CD4-positive, alpha-beta T cell (primary cell): ENCODE measurements around the gene MFAP3. TPM values are rescaled to one million over a fixed set of nuclear protein-coding genes. Genes with fewer than 3 reads are reported as not detected.

Source experiments
- ATAC-seq: fragments of 200-7000 bp; cut with Tn5 transposase; one replicate; pipeline ENCODE4 v1.10.0; 2022; ENCODE audit warnings: mild to moderate bottlenecking; ENCODE audit not compliant: poor library complexity
- CTCF ChIA-PET: fragments of 350-600 bp; sonication (Branson Sonifier 250); formaldehyde crosslinking; loops from one replicate; lab custom pipeline; 2021; ENCODE audit warnings: antibody characterized with exemption, inconsistent platforms; lab: Charles Lee
- POLR2A ChIA-PET: fragments of 350-600 bp; sonication (Branson Sonifier 250); formaldehyde crosslinking; loops from one replicate; lab custom pipeline; 2021; ENCODE audit warnings: antibody characterized with exemption, inconsistent platforms; lab: Charles Lee
- DNase-seq, 14 experiments: peaks; one replicate each; pipeline ENCODE4 v3.0.0-alpha.2; 2013 to 2020; ENCODE audit warnings: mixed read lengths in 2 of 14
- H3K27ac ChIP-seq, 2 donors: one replicate each; pipeline versions ENCODE4 v1.5.1 to v1.7.0; 2013; ENCODE audit warnings: low read length in 2 of 2, low read depth in 1 of 2, mild to moderate bottlenecking in 1 of 2
- H3K27me3 ChIP-seq, 2 experiments: 1 replicate in 1 of 2; 2 replicates in 1 of 2; pipeline versions ENCODE4 v1.6.1 to v1.7.0; 2013; ENCODE audit warnings: low read length in 2 of 2, control low read depth in 1 of 2, mild to moderate bottlenecking in 1 of 2, moderate library complexity in 1 of 2; ENCODE audit not compliant: insufficient read depth in 2 of 2, control insufficient read depth in 1 of 2
- H3K36me3 ChIP-seq: one replicate; pipeline ENCODE4 v1.6.1; 2013; ENCODE audit warnings: low read length, control low read depth; ENCODE audit not compliant: insufficient read depth
- H3K4me1 ChIP-seq: one replicate; pipeline ENCODE4 v1.6.1; 2013; ENCODE audit warnings: low read length, control low read depth; ENCODE audit not compliant: insufficient read depth
- H3K4me3 ChIP-seq: one replicate; pipeline ENCODE4 v1.5.1; 2013; ENCODE audit warnings: mild to moderate bottlenecking, low read length, moderate library complexity
- H3K9me3 ChIP-seq, 2 experiments: 1 replicate in 1 of 2; 2 replicates in 1 of 2; pipeline versions ENCODE4 v1.6.1 to v1.7.0; 2013; ENCODE audit warnings: low read length in 2 of 2, mild to moderate bottlenecking in 2 of 2, control low read depth in 1 of 2, moderate library complexity in 1 of 2; ENCODE audit not compliant: control insufficient read depth in 1 of 2, insufficient read depth in 1 of 2
- H3K27ac Mint-ChIP-seq: one replicate; pipeline ENCODE4 v1.8.0; 2020; ENCODE audit warnings: mixed read lengths
- H3K27me3 Mint-ChIP-seq: one replicate; pipeline ENCODE4 v1.8.0; 2021; ENCODE audit warnings: mixed read lengths
- H3K36me3 Mint-ChIP-seq: one replicate; pipeline ENCODE4 v1.8.0; 2021; ENCODE audit warnings: low read depth, mixed read lengths
- H3K4me1 Mint-ChIP-seq: one replicate; pipeline ENCODE4 v1.8.0; 2021; ENCODE audit warnings: low read depth, mixed read lengths
- H3K4me3 Mint-ChIP-seq: one replicate; pipeline ENCODE4 v1.8.0; 2020; ENCODE audit warnings: mild to moderate bottlenecking, mixed read lengths
- H3K9me3 Mint-ChIP-seq: one replicate; pipeline ENCODE4 v1.8.0; 2020; ENCODE audit warnings: mixed read lengths
- CTCF ChIP-seq: fragments of 200-600 bp; IDR thresholded peaks from one replicate; pipeline ENCODE4 v1.8.0; 2022; ENCODE audit warnings: antibody characterized with exemption, mild to moderate bottlenecking
- intact Hi-C, 2 experiments: fragments of 100-400 bp; cut with DNase I in 1 of 2; cut with micrococcal nuclease in 1 of 2; formaldehyde crosslinking; loops; one replicate each; pipeline versions ENCODE4 v1.15.1 to v1.9.0; 2023 to 2025; cut with DNase I, micrococcal nuclease
- total RNA-seq, 174 experiments: library from RNA in 2 of 174; stranded (reverse) in 2 of 174; gene quantifications; one replicate each; pipeline ENCODE4 v1.2.3 and lab custom pipeline; 2021 to 2026

Gene MFAP3
- total RNA-seq, 2 experiments from 2014 or later = 14.9 to 17.7 TPM

GRCh38 chr5:154092356-154093141, 53.8 kb downstream of the MFAP3 start:
- no peak for TF ChIP-seq CTCF
- Mint-ChIP-seq H3K4me1 (no peaks in the 10 kb centered on the region), H3K27me3 (peaks cover 38% of the 10 kb centered on the region), H3K4me3 (no peak overlapping the region), H3K36me3 (no peaks in the 10 kb centered on the region), H3K27ac (no peak overlapping the region), H3K9me3 (no peaks in the 10 kb centered on the region)
- Histone ChIP-seq H3K27ac (no peak overlapping the region), H3K27me3 (peaks cover 0 to 2% of the 10 kb centered on the region in 2 experiments), H3K36me3 (no peaks in the 10 kb centered on the region), H3K4me1 (no peaks in the 10 kb centered on the region), H3K4me3 (no peak overlapping the region), H3K9me3 (no peaks in the 10 kb centered on the region)
- no peak for ATAC-seq
- intact Hi-C loops = no loop called here
- DNase-seq = no peak
- ChIA-PET POLR2A (no interaction called here), CTCF (interaction anchor here (1.5 kb wide), 1 partner anchor 20 kb away, joined by 3 read pairs; no protein-coding TSS in a partner anchor)

GRCh38 chr5:154093142-154093532, 54.4 kb downstream of the MFAP3 start:
- Mint-ChIP-seq H3K27ac (no peak overlapping the region), H3K4me1 (no peaks in the 10 kb centered on the region), H3K9me3 (no peaks in the 10 kb centered on the region), H3K36me3 (no peaks in the 10 kb centered on the region), H3K4me3 (no peak overlapping the region), H3K27me3 (peaks cover 38% of the 10 kb centered on the region)
- Histone ChIP-seq H3K27me3 (peaks cover 0 to 2% of the 10 kb centered on the region in 2 experiments), H3K4me3 (no peak overlapping the region), H3K27ac (no peak overlapping the region), H3K4me1 (no peaks in the 10 kb centered on the region), H3K9me3 (no peaks in the 10 kb centered on the region), H3K36me3 (no peaks in the 10 kb centered on the region)
- CTCF ChIA-PET = interaction anchor here (1.5 kb wide), 1 partner anchor 20 kb away, joined by 3 read pairs; no protein-coding TSS in a partner anchor
- DNase-seq (no peak), ATAC-seq (no peak)
- POLR2A ChIA-PET = no interaction called here
- intact Hi-C loops = no loop called here
- no peak for TF ChIP-seq CTCF

GRCh38 chr5:154095904-154096303, 57.1 kb downstream of the MFAP3 start:
- TF ChIP-seq CTCF = no peak
- ChIA-PET POLR2A (no interaction called here), CTCF (no interaction called here)
- Mint-ChIP-seq H3K4me3 (no peak overlapping the region), H3K9me3 (no peaks in the 10 kb centered on the region), H3K27me3 (peaks cover 24% of the 10 kb centered on the region), H3K36me3 (no peaks in the 10 kb centered on the region), H3K27ac (no peak overlapping the region), H3K4me1 (no peaks in the 10 kb centered on the region)
- Histone ChIP-seq H3K4me3 (no peak overlapping the region), H3K9me3 (no peaks in the 10 kb centered on the region), H3K4me1 (no peaks in the 10 kb centered on the region), H3K27me3 (peaks cover 0 to 2% of the 10 kb centered on the region in 2 experiments), H3K36me3 (no peaks in the 10 kb centered on the region), H3K27ac (no peak overlapping the region)
- DNase-seq (no peak), ATAC-seq (no peak)
- intact Hi-C loops = no loop called here
